K562 (cell line): ENCODE results near the gene RCC1. TPM values are rescaled to one million over a fixed set of nuclear protein-coding genes. Genes with fewer than 3 reads are reported as not detected.

Experiments
- BCL6 ChIP-seq: fragments of 250-450 bp; sonication (Bioruptor Pico); IDR thresholded peaks from 2 replicates; pipeline ENCODE4 v1.4.0; 2020
- CREB1 ChIP-seq, 2 experiments: sonication (generic) in 1 of 2; formaldehyde crosslinking in 1 of 2; IDR thresholded peaks; 2 replicates each; pipeline versions ENCODE4 v1.6.1 to v1.8.0; 2012 to 2022; ENCODE audit warnings: inconsistent platforms in 1 of 2, mild to moderate bottlenecking in 1 of 2, missing genetic modification reagents in 1 of 2, moderate library complexity in 1 of 2
- E2F3 ChIP-seq: fragments of 250-450 bp; sonication (Bioruptor Pico); IDR thresholded peaks from 2 replicates; pipeline ENCODE4 v1.4.0; 2020; ENCODE audit warnings: mild to moderate bottlenecking
- ELF2 ChIP-seq: fragments of 250-450 bp; sonication (Bioruptor Pico); IDR thresholded peaks from 2 replicates; pipeline ENCODE4 v1.5.0; 2021; ENCODE audit warnings: mild to moderate bottlenecking
- GABPB1 ChIP-seq: sonication (generic); formaldehyde crosslinking; IDR thresholded peaks from 2 replicates; pipeline ENCODE4 v1.8.0; 2022; ENCODE audit warnings: mild to moderate bottlenecking, missing genetic modification reagents
- ILF3 ChIP-seq: fragments of 450-650 bp; IDR thresholded peaks from 2 replicates; pipeline ENCODE4 v1.6.1; 2018; ENCODE audit warnings: antibody characterized with exemption, mild to moderate bottlenecking, moderate library complexity, borderline replicate concordance
- MEF2D ChIP-seq: conservative IDR thresholded peaks from 2 replicates; pipeline ENCODE4 v1.6.1; 2016; ENCODE audit warnings: low read depth, missing genetic modification characterization, missing compliant biosample characterization
- MTA2 ChIP-seq: fragments of 450-650 bp; IDR thresholded peaks from 2 replicates; pipeline ENCODE4 v1.6.1; 2016; ENCODE audit warnings: low read depth
- MXD1 ChIP-seq: fragments of 250-450 bp; sonication (Bioruptor Pico); IDR thresholded peaks from 2 replicates; pipeline ENCODE4 v1.8.0; 2021; ENCODE audit warnings: borderline replicate concordance, mild to moderate bottlenecking, moderate library complexity; ENCODE audit not compliant: poor library complexity, severe bottlenecking
- NCOA6 ChIP-seq: fragments of 450-650 bp; IDR thresholded peaks from 2 replicates; pipeline ENCODE4 v1.6.1; 2017; ENCODE audit warnings: mild to moderate bottlenecking
- NFE2 ChIP-seq: IDR thresholded peaks from 2 replicates; pipeline ENCODE4 v1.6.1; 2014; ENCODE audit warnings: antibody characterized with exemption, low read depth
- POLR2G ChIP-seq: fragments of 200-400 bp; formaldehyde crosslinking; IDR thresholded peaks from 2 replicates; pipeline ENCODE4 v1.6.1; 2017; ENCODE audit warnings: low read depth, mild to moderate bottlenecking, antibody characterized with exemption, low read length, moderate library complexity
- POLR3G ChIP-seq: IDR thresholded peaks from 2 replicates; pipeline ENCODE4 v1.6.1; 2011; ENCODE audit not compliant: insufficient read length, insufficient replicate concordance; ENCODE audit errors: extremely low read depth
- RBM25 ChIP-seq: fragments of 200-400 bp; formaldehyde crosslinking; IDR thresholded peaks from 2 replicates; pipeline ENCODE4 v1.6.1; 2018; ENCODE audit warnings: low read length, low read depth, moderate library complexity; ENCODE audit not compliant: severe bottlenecking
- SFPQ ChIP-seq: fragments of 200-400 bp; formaldehyde crosslinking; IDR thresholded peaks from 2 replicates; pipeline ENCODE4 v1.6.1; 2017; ENCODE audit warnings: mild to moderate bottlenecking, low read depth, low read length, moderate library complexity
- SMAD3 ChIP-seq: fragments of 450-650 bp; formaldehyde crosslinking; conservative IDR thresholded peaks from 2 replicates; pipeline ENCODE4 v1.4.0; 2020; ENCODE audit warnings: mild to moderate bottlenecking
- SREBF1 ChIP-seq: fragments of 150-350 bp; IDR thresholded peaks from 2 replicates; pipeline ENCODE4 v1.6.1; 2014; ENCODE audit warnings: antibody characterized with exemption, low read depth, low read length, borderline replicate concordance
- TAF7 ChIP-seq: fragments of 450-650 bp; IDR thresholded peaks from 2 replicates; pipeline ENCODE4 v1.6.1; 2016; ENCODE audit warnings: missing genetic modification characterization, missing compliant biosample characterization
- TAL1 ChIP-seq: fragments of 450-650 bp; IDR thresholded peaks from 2 replicates; pipeline ENCODE4 v1.6.1; 2016; ENCODE audit warnings: mild to moderate bottlenecking
- ZFP91 ChIP-seq: sonication (generic); formaldehyde crosslinking; IDR thresholded peaks from 2 replicates; pipeline ENCODE4 v1.8.0; 2022; ENCODE audit warnings: mild to moderate bottlenecking, missing genetic modification reagents
- ZNF766 ChIP-seq: fragments of 200-800 bp; sonication (Bioruptor generic); conservative IDR thresholded peaks from 2 replicates; pipeline ENCODE4 v1.6.1; 2016; ENCODE audit warnings: missing genetic modification characterization, missing compliant biosample characterization
- ZZZ3 ChIP-seq: fragments of 450-650 bp; IDR thresholded peaks from 2 replicates; pipeline ENCODE4 v1.6.1; 2016; ENCODE audit warnings: antibody characterized with exemption, mild to moderate bottlenecking, moderate library complexity
- polyA plus RNA-seq, 8 experiments: library from polyadenylated mRNA; depleted of rRNA in 4 of 8; stranded (reverse) in 5 of 8; unstranded in 3 of 8; fragments of >200 nt; fragmentation: Nextera tagmentation in 2 of 8; fragmentation: Illumina TruSeq in 1 of 8; extraction: Ambion mirVana in 2 of 8; extraction: Trizol in 1 of 8; gene quantifications; 2 replicates each; pipeline versions ENCODE4 v1.2.1 to v1.2.3, GENCODE V29; 2011 to 2014; ENCODE audit warnings: inconsistent platforms in 1 of 8, missing spikeins in 1 of 8
- total RNA-seq, 7 experiments: library from RNA; depleted of rRNA in 6 of 7; stranded (reverse); fragments of >200 nt in 6 of 7; fragmentation: Illumina TruSeq in 2 of 7; extraction: Trizol in 2 of 7; gene quantifications; 2 replicates each; pipeline versions ENCODE4 v1.2.1 to v1.2.3, GENCODE V29; 2011 to 2021; ENCODE audit warnings: low replicate concordance in 1 of 7
- TF ChIP-seq, protein P1 (sequence below): fragments of 250-450 bp; sonication (Bioruptor Pico); IDR thresholded peaks from 2 replicates; pipeline ENCODE4 v1.5.0; 2021
- TF ChIP-seq, protein P2 (sequence below): sonication (generic); formaldehyde crosslinking; IDR thresholded peaks from 2 replicates; pipeline ENCODE4 v1.9.0; 2022; ENCODE audit warnings: mild to moderate bottlenecking, missing genetic modification reagents

Gene RCC1
- total and polyA plus RNA-seq, 9 of the 15 experiments (the other 6 are each of a cell fraction or from before 2014, with no cell fraction given): 16.4 to 202 (median 107) TPM

DNA sequence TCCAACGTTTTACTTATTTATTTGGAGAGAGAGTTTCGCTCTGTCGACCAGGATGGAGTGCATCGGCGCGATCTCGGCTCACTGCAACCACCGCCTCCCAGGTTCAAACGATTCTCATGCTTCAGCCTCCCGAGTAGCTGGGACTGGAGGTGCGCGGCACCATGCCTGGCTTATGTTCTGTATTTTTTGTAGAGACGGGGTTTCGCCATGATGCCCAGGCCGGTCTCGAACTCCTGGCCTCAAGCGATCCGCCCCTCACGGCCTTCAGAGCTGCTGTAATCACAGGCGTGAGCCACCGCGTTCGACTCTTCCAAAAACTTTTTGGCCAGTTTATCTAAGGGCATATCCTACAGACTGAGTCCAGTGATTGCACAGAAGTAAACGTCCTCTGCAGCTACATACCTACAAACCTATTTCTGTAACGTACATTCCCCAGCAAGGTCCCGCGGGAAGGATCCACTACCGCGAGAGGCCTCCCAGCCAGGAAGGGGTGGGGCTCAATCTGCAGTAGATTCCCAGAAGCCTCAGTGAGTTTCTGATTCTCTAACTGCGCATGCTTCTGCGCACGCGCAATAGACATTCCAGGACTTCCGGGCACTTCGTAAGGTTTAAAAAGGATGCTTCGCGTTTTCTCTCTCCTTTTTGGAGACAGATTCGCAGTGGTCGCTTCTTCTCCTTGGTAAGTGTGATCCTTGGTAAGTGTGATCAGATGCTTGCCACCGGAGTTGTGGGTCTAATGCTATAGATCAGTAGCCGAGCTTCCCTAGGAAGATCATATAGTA is at the start of gene RCC1 (continued):
- TF ChIP-seq TAF7 (tag): peak; percentile 97
- 0 out of 2 replicates have a peak, but pooled peaks have one; percentile 63 for TF ChIP-seq MEF2D
- no peak for TF ChIP-seq NCOA6
- TF ChIP-seq E2F3 (CRISPR knock-in tag): 0 out of 2 replicates have a peak, but pooled peaks have one; percentile 44
- TF ChIP-seq MTA2: no peak
- peak; percentile 75 for TF ChIP-seq ELF2 (CRISPR knock-in tag)
- no peak for TF ChIP-seq SFPQ
- peak; percentile 40; the same call in 1 of the 2 replicates for TF ChIP-seq SMAD3 (CRISPR knock-in tag)
- TF ChIP-seq POLR2G: peak; percentile 77
- TF ChIP-seq, protein P1, sequence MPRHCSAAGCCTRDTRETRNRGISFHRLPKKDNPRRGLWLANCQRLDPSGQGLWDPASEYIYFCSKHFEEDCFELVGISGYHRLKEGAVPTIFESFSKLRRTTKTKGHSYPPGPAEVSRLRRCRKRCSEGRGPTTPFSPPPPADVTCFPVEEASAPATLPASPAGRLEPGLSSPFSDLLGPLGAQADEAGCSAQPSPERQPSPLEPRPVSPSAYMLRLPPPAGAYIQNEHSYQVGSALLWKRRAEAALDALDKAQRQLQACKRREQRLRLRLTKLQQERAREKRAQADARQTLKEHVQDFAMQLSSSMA (CRISPR knock-in tag): no peak
- TF ChIP-seq TAL1: peak; percentile 16; the same call in 1 of the 2 replicates
- peak; percentile 1; the same call in 1 of the 2 replicates for TF ChIP-seq GABPB1
- TF ChIP-seq NFE2: no peak; the same call in 1 of the 2 replicates
- TF ChIP-seq BCL6: 0 out of 2 replicates have a peak, but pooled peaks have one; percentile 44
- TF ChIP-seq, protein P2, sequence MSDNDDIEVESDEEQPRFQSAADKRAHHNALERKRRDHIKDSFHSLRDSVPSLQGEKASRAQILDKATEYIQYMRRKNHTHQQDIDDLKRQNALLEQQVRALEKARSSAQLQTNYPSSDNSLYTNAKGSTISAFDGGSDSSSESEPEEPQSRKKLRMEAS (CRISPR knock-in tag): no peak
- no peak for TF ChIP-seq ZNF766
- no peak for TF ChIP-seq POLR3G
- TF ChIP-seq ILF3: no peak; the same call in 1 of the 2 replicates
- TF ChIP-seq RBM25: peak; percentile 92
- TF ChIP-seq ZFP91: no peak
- TF ChIP-seq CREB1 (IDR thresholded peaks at IDR 0.05): no peak; the same call in 1 of the 2 replicates
- TF ChIP-seq CREB1 (CRISPR knock-in tag; IDR thresholded peaks at IDR 0.05): no peak
- peak; percentile 70 for TF ChIP-seq ZZZ3
- no peak for TF ChIP-seq MXD1
- TF ChIP-seq SREBF1: no peak
